ENCODE results near the gene BCL7B. TPM values are rescaled to one million over a fixed set of nuclear protein-coding genes. Genes with fewer than 3 reads are reported as not detected.
A peak's percentile ranks its signal among the peaks of the same experiment; 100 is the strongest.
"Not testable (repeated sequence)": the region's sequence is repeated elsewhere in the genome, so short reads cannot be mapped to it uniquely, and the experiment has no call there.

The BCL7B gene
- total and polyA plus RNA-seq, 10 of the 15 experiments (the other 5 are each of a cell fraction or from before 2014, with no cell fraction given): 10.9 to 61.8 (median 50.2) TPM

GRCh38 chr7:73526896-73527821 lies 30.3 kb downstream of the BCL7B start:
- SMC1A ChIA-PET (ENCODE audit: uncharacterized antibody, unreplicated experiment): interaction anchor here (1.4 kb wide), 1 partner anchor 33 kb away, joined by 3 read pairs; no protein-coding TSS in a partner anchor
- BruUV-seq (replicated peaks): no TSS peak
- no peak for DNase-seq (ENCODE audit: low read depth, low spot score)
- Histone ChIP-seq H3K27me3 (replicated peaks in 1 of 2; ENCODE audit: control insufficient read depth in 2 of 2, insufficient read depth in 2 of 2, low read length in 1 of 2) (no peaks in the 10 kb centered on the region), H3K4me3 (0 out of 2 replicates have a peak overlapping the region, but pooled peaks have one; percentile 12), H3K79me2 (ENCODE audit: control insufficient read depth, insufficient read depth, low read length) (peaks cover 3% of the 10 kb centered on the region; the same call in 1 of the 2 replicates), H2AFZ (ENCODE audit: control insufficient read depth, low read depth, low read length) (peak overlapping the region; percentile 70), H3K9ac (ENCODE audit: control insufficient read depth, insufficient read depth, low read length) (peak overlapping the region; percentile 16; the same call in 1 of the 2 replicates), H3K36me3 (ENCODE audit: control insufficient read depth in 2 of 2, insufficient read depth in 2 of 2, low read length in 1 of 2) (no peaks in the 10 kb centered on the region), H3K4me1 (ENCODE audit: control insufficient read depth, insufficient read depth, low read length) (peaks cover 16% of the 10 kb centered on the region), H3K9me3 (replicated peaks; ENCODE audit: control insufficient read depth, insufficient read depth, low read length) (no peaks in the 10 kb centered on the region), H3K27ac (ENCODE audit: control insufficient read depth, insufficient read depth) (peak overlapping the region; percentile 66), H4K20me1 (ENCODE audit: control insufficient read depth, insufficient read depth) (no peaks in the 10 kb centered on the region), H3K4me2 (ENCODE audit: control insufficient read depth, insufficient read depth) (peak overlapping the region; percentile 63)
- no peak for TF ChIP-seq KLF5 (IDR thresholded peaks at IDR 0.05; ENCODE audit: partially characterized antibody)
- TF ChIP-seq RUNX3 (IDR thresholded peaks at IDR 0.05; ENCODE audit: low read length): 0 out of 2 replicates have a peak, but pooled peaks have one; percentile 5
- TF ChIP-seq RAD21 (IDR thresholded peaks at IDR 0.05; ENCODE audit: insufficient read depth, low read depth, low read length): no peak
- peak; percentile 38; the same call in 1 of the 2 replicates for TF ChIP-seq YY1 (IDR thresholded peaks at IDR 0.05; ENCODE audit: low read depth, low read length)
- ATAC-seq: no peak
- intact Hi-C loops (cut with micrococcal nuclease; ENCODE audit: unreplicated experiment): loop anchor here (10.0 kb wide), 2 partner anchors 158 to 208 kb away; partner anchors contain the start of genes ABHD11, BUD23 and DNAJC30
- WGBS (ENCODE audit: insufficient coverage, insufficient replicate concordance, low lambda C conversion rate, missing lambda C conversion rate): 59% methylated on average over 8 of the region's 8 CpGs
- RAD21 ChIA-PET (ENCODE audit: unreplicated experiment): interaction anchor here (0.6 to 1.6 kb wide), 6 partner anchors 8 to 59 kb away, joined by 3 to 6 read pairs (median 4); partner anchors contain the start of gene TBL2
- CTCF ChIA-PET: interaction anchor here (1.5 to 3.4 kb wide), 2 partner anchors 8 to 32 kb away, joined by 9 read pairs; no protein-coding TSS in a partner anchor
- peak; percentile 66 for FAIRE-seq
- POLR2A ChIA-PET: interaction anchor here (0.5 to 3.0 kb wide), 8 partner anchors 12 to 698 kb away, joined by 3 to 12 read pairs (median 4); partner anchors contain the start of genes ABHD11 and TBL2
- in situ Hi-C loops (cut with MboI): no loop called here

- RAD21 ChIA-PET (ENCODE audit: unreplicated experiment): interaction anchor here (0.9 to 1.6 kb wide), 3 partner anchors 30 to 52 kb away, joined by 4 to 9 read pairs (median 5); partner anchors contain the start of gene TBL2
- WGBS (ENCODE audit: insufficient coverage, insufficient replicate concordance, low lambda C conversion rate, missing lambda C conversion rate): 100% methylated on average over 1 of the region's 1 CpG
- BruUV-seq (replicated peaks); H3K27me3 ChIP-seq (replicated peaks in 1 of 2; ENCODE audit: control insufficient read depth in 2 of 2, insufficient read depth in 2 of 2, low read length in 1 of 2); FAIRE-seq; H3K9ac ChIP-seq (ENCODE audit: control insufficient read depth, insufficient read depth, low read length); ATAC-seq; in situ Hi-C loops (cut with MboI); H3K9me3 ChIP-seq (replicated peaks; ENCODE audit: control insufficient read depth, insufficient read depth, low read length); H4K20me1 ChIP-seq (ENCODE audit: control insufficient read depth, insufficient read depth); H3K4me3 ChIP-seq; H2AFZ ChIP-seq (ENCODE audit: control insufficient read depth, low read depth, low read length); H3K36me3 ChIP-seq (ENCODE audit: control insufficient read depth in 2 of 2, insufficient read depth in 2 of 2, low read length in 1 of 2); DNase-seq (ENCODE audit: low read depth, low spot score): not testable (repeated sequence)
- Histone ChIP-seq H3K27ac (ENCODE audit: control insufficient read depth, insufficient read depth) (peak overlapping the region; percentile 61), H3K79me2 (ENCODE audit: control insufficient read depth, insufficient read depth, low read length) (peaks cover 12% of the 10 kb centered on the region), H3K4me1 (ENCODE audit: control insufficient read depth, insufficient read depth, low read length) (peaks cover 16% of the 10 kb centered on the region), H3K4me2 (ENCODE audit: control insufficient read depth, insufficient read depth) (peak overlapping the region; percentile 51; the same call in 1 of the 2 replicates)
- CTCF ChIA-PET: interaction anchor here (0.8 to 3.4 kb wide), 5 partner anchors 30 to 81 kb away, joined by 3 to 9 read pairs (median 5); no protein-coding TSS in a partner anchor
- intact Hi-C loops (cut with micrococcal nuclease; ENCODE audit: unreplicated experiment): loop anchor here (10.0 kb wide), 2 partner anchors 159 to 209 kb away; partner anchors contain the start of genes ABHD11, BUD23 and DNAJC30
- POLR2A ChIA-PET: interaction anchor here (0.6 to 3.0 kb wide), 7 partner anchors 13 to 1128 kb away, joined by 3 to 12 read pairs (median 3); partner anchors contain the start of genes ABHD11 and TBL2
- SMC1A ChIA-PET (ENCODE audit: uncharacterized antibody, unreplicated experiment): interaction anchor here (0.9 to 1.7 kb wide), 8 partner anchors 9 to 209 kb away, joined by 3 to 10 read pairs (median 4); no protein-coding TSS in a partner anchor
These were observed 31.4 kb downstream of the BCL7B start for GRCh38 chr7:73526158-73526494.
